ENCODE data around the gene NAGA.
"Not testable (repeated sequence)": the region's sequence is repeated elsewhere in the genome, so short reads cannot be mapped to it uniquely, and the experiment has no call there.

The NAGA gene

GRCh38 chr22:42070517-42071422 lies at the start of gene NAGA:
Gene NAGA (minus strand): TSS chr22:42070812. CDS start chr22:42070297, 515 bp downstream.
- Histone ChIP-seq H3K9ac (peak within 1 kb of the TSS; percentile 72 to 85 (median 82)), H3K9me3 (replicated peaks in 1 of 11) (peaks cover 0 to 10% (median 0%) of the 10 kb centered on the region in 11 experiments; a peak in 6 of 22 replicates), H3K36me3 (peaks cover 16 to 38% (median 30%) of the 10 kb centered on the region in 11 experiments), H4K20me1 (peaks cover 0 to 26% (median 0%) of the 10 kb centered on the region in 11 experiments; a peak in 6 of 22 replicates), H3K4me3 (peak within 1 kb of the TSS; percentile 60 to 75 (median 69)), H3K27ac (peak within 1 kb of the TSS; percentile 69 to 85 (median 79)), H3K27me3 (peaks cover 0 to 20% (median 11%) of the 10 kb centered on the region in 11 experiments; a peak in 10 of 22 replicates), H3K4me1 (peaks cover 46 to 69% (median 58%) of the 10 kb centered on the region in 10 experiments), H3K4me2 (peak within 1 kb of the TSS; percentile 85 to 96 (median 92))
- no peak for TF ChIP-seq Cebpa-rat (IDR thresholded peaks at IDR 0.05)

DNA sequence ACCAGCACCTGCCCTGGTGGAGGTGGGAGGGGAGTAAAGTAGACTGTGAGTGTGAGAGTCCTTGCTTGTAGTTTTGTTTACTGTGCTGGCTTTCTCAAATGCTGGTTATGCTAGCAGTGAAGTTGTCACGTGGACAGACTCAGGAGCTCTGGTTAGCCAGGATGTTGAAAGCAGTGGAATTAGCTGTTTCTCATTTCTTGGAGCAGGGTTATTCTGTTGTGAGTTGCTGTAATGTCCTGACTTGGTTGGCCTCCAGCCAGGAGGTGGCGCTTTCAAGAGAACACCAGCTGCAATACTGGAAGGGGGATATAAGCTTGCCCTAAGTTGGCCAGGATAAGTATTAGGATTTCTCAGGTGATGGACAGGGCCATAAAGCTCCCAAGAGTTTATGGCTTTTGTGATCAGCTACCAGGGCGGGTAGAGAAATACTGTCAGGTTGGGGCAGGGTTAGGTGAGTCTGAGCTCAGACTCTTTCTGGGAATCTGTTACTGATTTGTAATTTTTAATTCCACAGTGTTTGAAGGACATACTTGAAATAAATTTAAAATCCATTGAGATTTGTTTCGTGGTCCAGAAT lies 46.3 kb upstream of the NAGA start:
- TF ChIP-seq Cebpa-rat (IDR thresholded peaks at IDR 0.05) = no peak
- Histone ChIP-seq H3K4me1 (peaks cover 18 to 37% (median 29%) of the 10 kb centered on the region in 10 experiments), H3K4me3 (no peak overlapping the region), H3K36me3 (peaks cover 9 to 36% (median 25%) of the 10 kb centered on the region in 11 experiments; a peak in 20 of 22 replicates), H4K20me1 (no peaks in the 10 kb centered on the region), H3K27me3 (no peaks in the 10 kb centered on the region), H3K27ac (no peak overlapping the region), H3K9me3 (replicated peaks in 1 of 11) (peaks cover 36 to 46% (median 41%) of the 10 kb centered on the region in 11 experiments), H3K9ac (no peak overlapping the region), H3K4me2 (no peak overlapping the region)

DNA sequence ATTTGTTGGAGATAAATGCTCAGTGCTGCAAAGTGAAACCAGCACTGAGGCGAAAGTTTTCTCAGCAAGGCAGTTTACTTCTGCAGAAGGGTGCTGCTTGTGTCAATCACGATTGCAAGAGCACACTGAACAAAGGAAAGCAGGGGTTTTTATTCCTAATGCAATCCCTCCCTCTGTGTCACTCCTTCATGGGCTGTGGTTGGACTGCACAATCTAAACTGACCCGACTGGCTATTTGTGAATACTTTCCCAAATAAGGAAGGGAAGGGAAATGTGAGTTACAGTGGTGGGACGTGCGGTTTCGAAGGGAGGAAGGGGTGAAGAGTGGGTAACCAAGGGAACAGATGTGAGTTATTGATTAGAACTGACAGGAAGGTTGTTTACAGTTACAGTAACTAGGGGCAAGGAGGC lies 44.8 kb upstream of the NAGA start:
- Histone ChIP-seq H3K4me3 (peak overlapping the region in 3 of 10 experiments; percentile 9 to 28 (median 18); a peak in 4 of 20 replicates), H3K9me3 (replicated peaks in 1 of 11) (peaks cover 36 to 46% (median 41%) of the 10 kb centered on the region in 11 experiments), H3K36me3 (peaks cover 9 to 36% (median 25%) of the 10 kb centered on the region in 11 experiments; a peak in 20 of 22 replicates), H3K4me1 (peaks cover 8 to 25% (median 14%) of the 10 kb centered on the region in 10 experiments)
- H3K9ac ChIP-seq, H4K20me1 ChIP-seq, H3K27me3 ChIP-seq, H3K27ac ChIP-seq, H3K4me2 ChIP-seq: not testable (repeated sequence)

- Histone ChIP-seq H3K9ac (no peak overlapping the region), H3K27ac (no peak overlapping the region), H3K36me3 (peaks cover 9 to 36% (median 25%) of the 10 kb centered on the region in 11 experiments; a peak in 20 of 22 replicates), H3K4me3 (peak overlapping the region in 4 of 10 experiments; percentile 5 to 28 (median 14); a peak in 4 of 20 replicates), H3K4me2 (no peak overlapping the region), H3K4me1 (peaks cover 1 to 18% (median 7%) of the 10 kb centered on the region in 10 experiments), H4K20me1 (no peaks in the 10 kb centered on the region), H3K9me3 (replicated peaks in 1 of 11) (peaks cover 36 to 46% (median 41%) of the 10 kb centered on the region in 11 experiments), H3K27me3 (no peaks in the 10 kb centered on the region)
- TF ChIP-seq Cebpa-rat (IDR thresholded peaks at IDR 0.05) = no peak
Observed at GRCh38 chr22:42114721-42115120, 44.1 kb upstream of the NAGA start.

- H4K20me1 ChIP-seq, H3K4me3 ChIP-seq, H3K4me2 ChIP-seq, H3K4me1 ChIP-seq, H3K27ac ChIP-seq, H3K9ac ChIP-seq, H3K27me3 ChIP-seq: not testable (repeated sequence)
- Histone ChIP-seq H3K36me3 (peaks cover 12 to 36% (median 25%) of the 10 kb centered on the region in 11 experiments; a peak in 20 of 22 replicates), H3K9me3 (replicated peaks in 1 of 11) (peaks cover 36 to 44% (median 41%) of the 10 kb centered on the region in 11 experiments)
Observed at GRCh38 chr22:42112793-42113192, 42.2 kb upstream of the NAGA start.

DNA sequence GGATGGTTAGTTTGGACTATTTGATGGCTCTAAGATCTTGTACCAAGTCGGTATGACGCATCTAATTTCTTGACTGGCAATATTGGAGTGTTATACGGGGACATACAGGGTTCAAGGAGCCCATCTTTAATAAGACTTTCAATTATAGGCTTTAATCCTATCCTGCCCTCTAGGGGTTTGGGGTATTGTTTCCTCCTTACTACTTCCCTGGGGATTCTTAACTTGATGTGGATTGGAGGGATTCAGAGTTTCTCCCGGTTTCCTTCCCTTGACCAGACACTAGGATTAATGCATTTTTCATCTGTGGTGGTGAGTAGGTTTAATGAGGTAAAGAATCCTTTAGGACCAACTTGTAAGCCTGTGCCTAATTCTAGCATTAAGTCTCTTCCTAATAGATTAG lies 41.2 kb upstream of the NAGA start:
- Histone ChIP-seq H3K9me3 (replicated peaks in 1 of 11) (peaks cover 31 to 36% (median 31%) of the 10 kb centered on the region in 11 experiments), H3K27ac (no peak overlapping the region), H3K36me3 (peaks cover 12 to 31% (median 23%) of the 10 kb centered on the region in 11 experiments; a peak in 20 of 22 replicates), H3K9ac (no peak overlapping the region), H3K4me1 (peaks cover 0 to 8% (median 0%) of the 10 kb centered on the region in 10 experiments; a peak in 4 of 20 replicates), H3K4me2 (peak overlapping the region in 1 of 11 experiments; percentile 6; a peak in 1 of 22 replicates), H3K27me3 (no peaks in the 10 kb centered on the region), H3K4me3 (no peak overlapping the region), H4K20me1 (no peaks in the 10 kb centered on the region)
- TF ChIP-seq Cebpa-rat (IDR thresholded peaks at IDR 0.05) = no peak

DNA sequence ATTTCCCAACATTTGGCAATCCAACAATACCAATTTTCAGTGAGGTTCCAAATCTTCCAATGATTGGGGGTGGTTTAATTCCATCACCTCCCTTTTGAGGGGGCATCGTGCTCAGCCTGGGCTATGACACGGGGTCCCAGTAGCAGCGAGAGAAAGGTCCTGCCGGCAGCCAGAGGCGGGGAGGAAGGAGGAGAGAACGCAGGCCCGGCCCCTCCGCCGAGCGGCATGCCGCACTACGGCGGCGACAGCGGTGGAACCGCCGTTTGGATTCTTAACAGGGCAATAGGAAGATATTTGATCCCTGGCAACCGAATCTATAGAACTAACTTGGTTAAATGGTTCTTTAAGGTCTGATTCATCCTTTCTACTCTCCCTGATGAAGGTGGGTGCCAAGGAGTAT lies 38.2 kb upstream of the NAGA start:
- H3K4me3 ChIP-seq = no peak overlapping the region

GRCh38 chr22:42104332-42104860 lies 33.8 kb upstream of the NAGA start:
- H3K27me3 ChIP-seq, H3K4me2 ChIP-seq, H3K4me1 ChIP-seq, H3K27ac ChIP-seq, H3K9ac ChIP-seq, H4K20me1 ChIP-seq: not testable (repeated sequence)
- H3K4me3 ChIP-seq = peak overlapping the region in 5 of 10 experiments; percentile 2 to 22 (median 8); a peak in 1 of 20 replicates
- H3K9me3 ChIP-seq (replicated peaks in 1 of 11) = peaks cover 70 to 79% (median 71%) of the 10 kb centered on the region in 11 experiments
- peaks cover 35 to 68% (median 51%) of the 10 kb centered on the region in 11 experiments for H3K36me3 ChIP-seq

More for the DNA sequence above, 38.2 kb upstream of the NAGA start:
- Histone ChIP-seq H3K9me3 (replicated peaks in 1 of 11) (peaks cover 27 to 36% (median 29%) of the 10 kb centered on the region in 11 experiments), H4K20me1 (no peaks in the 10 kb centered on the region), H3K36me3 (peaks cover 18 to 31% (median 22%) of the 10 kb centered on the region in 11 experiments; a peak in 21 of 22 replicates), H3K4me1 (peaks cover 0 to 8% (median 0%) of the 10 kb centered on the region in 10 experiments; a peak in 4 of 20 replicates), H3K27ac (no peak overlapping the region), H3K9ac (no peak overlapping the region), H3K4me2 (no peak overlapping the region), H3K27me3 (no peaks in the 10 kb centered on the region)
- TF ChIP-seq Cebpa-rat (IDR thresholded peaks at IDR 0.05) = no peak

Measured in BLaER1 treated with 17β-estradiol and CSF1 and Interleukin-3, amounts not matched to agents 10 nM and 100 nM (cell line).